ENCODE measurements around the gene SAMD10. TPM values are rescaled to one million over a fixed set of nuclear protein-coding genes. Genes with fewer than 3 reads are reported as not detected.
"Not testable (repeated sequence)": the region's sequence is repeated elsewhere in the genome, so short reads cannot be mapped to it uniquely, and the experiment has no call there.

The SAMD10 gene
- total and polyA plus RNA-seq, 5 donors: 3.3 to 4.9 (median 3.9) TPM

- intact Hi-C loops (cut with DNase I): no loop called here
- Histone ChIP-seq H3K4me1 (ENCODE audit: control insufficient read depth, insufficient read depth, low read length) (peaks cover 6% of the 10 kb centered on the region), H3K27me3 (ENCODE audit: control insufficient read depth, insufficient read depth) (no peaks in the 10 kb centered on the region)
Observed at GRCh38 chr20:63982937-63983336, 3.5 kb upstream of the SAMD10 start.

GRCh38 chr20:63980806-63981728, 1.6 kb upstream of the SAMD10 start, which contains the start of gene PRPF6:
TSS of gene PRPF6 (plus strand) at chr20:63981132. CDS start at chr20:63981246, 114 bp downstream.
- intact Hi-C loops (cut with DNase I): no loop called here
- Histone ChIP-seq H3K27me3 (ENCODE audit: control insufficient read depth, insufficient read depth) (no peaks in the 10 kb centered on the region), H3K4me1 (ENCODE audit: control insufficient read depth, insufficient read depth, low read length) (peaks cover 6% of the 10 kb centered on the region), H3K27ac (ENCODE audit: low read length) (peak within 1 kb of the TSS; percentile 67), H3K9me3 (ENCODE audit: control insufficient read depth, low read length) (no peaks in the 10 kb centered on the region), H3K4me3 (ENCODE audit: low read length) (peak within 1 kb of the TSS; percentile 74)
- peak; percentile 96 to 98 (median 98) for DNase-seq
- 1% methylated on average over 75 of the region's 75 CpGs for WGBS
- peak; percentile 92 to 93 for ATAC-seq

More at GRCh38 chr20:63982937-63983336, 3.5 kb upstream of the SAMD10 start:
- WGBS: 88% methylated on average over 14 of the region's 14 CpGs
- ATAC-seq (no peak), DNase-seq (no peak)
- H3K4me3 ChIP-seq (ENCODE audit: low read length): no peak overlapping the region
- H3K9me3 ChIP-seq (ENCODE audit: control insufficient read depth, low read length): no peaks in the 10 kb centered on the region
- no peak overlapping the region for H3K27ac ChIP-seq (ENCODE audit: low read length)

GRCh38 chr20:63980317-63980805, 919 bp upstream of the SAMD10 start:
- Histone ChIP-seq H3K27me3 (ENCODE audit: control insufficient read depth, insufficient read depth) (no peaks in the 10 kb centered on the region), H3K27ac (ENCODE audit: low read length) (peak overlapping the region; percentile 67), H3K4me1 (ENCODE audit: control insufficient read depth, insufficient read depth, low read length) (peaks cover 6% of the 10 kb centered on the region), H3K4me3 (ENCODE audit: low read length) (no peak overlapping the region), H3K9me3 (ENCODE audit: control insufficient read depth, low read length) (no peaks in the 10 kb centered on the region)
- 72% methylated on average over 15 of the region's 15 CpGs for WGBS
- DNase-seq: peak in 1 of 3 donors; percentile 19
- intact Hi-C loops (cut with DNase I): no loop called here
- ATAC-seq: peak; percentile 50 to 51

GRCh38 chr20:63979229-63979556, 249 bp downstream of the SAMD10 start:
- no peak for ATAC-seq
- intact Hi-C loops (cut with DNase I): loop anchor here in 3 of 4 donors (10.0 kb wide), 5 partner anchors 74 to 444 kb away; partner anchors contain the start of genes DNAJC5 (in 1 of the 3), PTK6 (in 1 of the 3), RTEL1 (in 1 of the 3) and STMN3 (in 1 of the 3)
- Histone ChIP-seq H3K9me3 (ENCODE audit: control insufficient read depth, low read length) (no peaks in the 10 kb centered on the region), H3K4me1 (ENCODE audit: control insufficient read depth, insufficient read depth, low read length) (peaks cover 6% of the 10 kb centered on the region), H3K27me3 (ENCODE audit: control insufficient read depth, insufficient read depth) (no peaks in the 10 kb centered on the region), H3K27ac (ENCODE audit: low read length) (no peak overlapping the region), H3K4me3 (ENCODE audit: low read length) (peak overlapping the region; percentile 42)
- DNase-seq: peak in 1 of 3 donors; percentile 60
- WGBS: under 1% methylated on average over 47 of the region's 47 CpGs

- Histone ChIP-seq H3K9me3 (ENCODE audit: control insufficient read depth, low read length) (no peaks in the 10 kb centered on the region), H3K4me1 (ENCODE audit: control insufficient read depth, insufficient read depth, low read length) (peaks cover 7% of the 10 kb centered on the region), H3K27me3 (ENCODE audit: control insufficient read depth, insufficient read depth) (no peaks in the 10 kb centered on the region), H3K27ac (ENCODE audit: low read length) (no peak overlapping the region), H3K4me3 (ENCODE audit: low read length) (peak overlapping the region; percentile 42)
- ATAC-seq (peak; percentile 27 to 33), DNase-seq (peak; percentile 71 to 88 (median 87))
- intact Hi-C loops (cut with DNase I): loop anchor here in 3 of 4 donors (10.0 kb wide), 5 partner anchors 74 to 444 kb away; partner anchors contain the start of genes DNAJC5 (in 1 of the 3), PTK6 (in 1 of the 3), RTEL1 (in 1 of the 3) and STMN3 (in 1 of the 3)
- WGBS: 10% methylated on average over 52 of the region's 52 CpGs
Observed at GRCh38 chr20:63978319-63979228, 868 bp downstream of the SAMD10 start.

GRCh38 chr20:63977739-63978276, 1.6 kb downstream of the SAMD10 start:
- intact Hi-C loops (cut with DNase I): loop anchor here in 3 of 4 donors (10.0 kb wide), 5 partner anchors 73 to 443 kb away; partner anchors contain the start of genes DNAJC5 (in 1 of the 3), PTK6 (in 1 of the 3), RTEL1 (in 1 of the 3) and STMN3 (in 1 of the 3)

GRCh38 chr20:63976980-63977738, 2.3 kb downstream of the SAMD10 start:
- intact Hi-C loops (cut with DNase I): loop anchor here in 3 of 4 donors (10.0 kb wide), 5 partner anchors 72 to 442 kb away; partner anchors contain the start of genes DNAJC5 (in 1 of the 3), PTK6 (in 1 of the 3), RTEL1 (in 1 of the 3) and STMN3 (in 1 of the 3)
- DNase-seq: peak in 2 of 3 donors; percentile 60
- H3K4me3 ChIP-seq (ENCODE audit: low read length): no peak overlapping the region
- H3K27me3 ChIP-seq (ENCODE audit: control insufficient read depth, insufficient read depth): no peaks in the 10 kb centered on the region
- H3K27ac ChIP-seq (ENCODE audit: low read length): no peak overlapping the region
- peaks cover 9% of the 10 kb centered on the region for H3K4me1 ChIP-seq (ENCODE audit: control insufficient read depth, insufficient read depth, low read length)
- WGBS: 88% methylated on average over 18 of the region's 18 CpGs
- no peaks in the 10 kb centered on the region for H3K9me3 ChIP-seq (ENCODE audit: control insufficient read depth, low read length)
- ATAC-seq: no peak

More at GRCh38 chr20:63977739-63978276, 1.6 kb downstream of the SAMD10 start:
- H3K9me3 ChIP-seq (ENCODE audit: control insufficient read depth, low read length): no peaks in the 10 kb centered on the region
- peaks cover 9% of the 10 kb centered on the region for H3K4me1 ChIP-seq (ENCODE audit: control insufficient read depth, insufficient read depth, low read length)
- ATAC-seq (no peak), DNase-seq (no peak)
- WGBS: 63% methylated on average over 16 of the region's 16 CpGs
- no peak overlapping the region for H3K27ac ChIP-seq (ENCODE audit: low read length)
- no peaks in the 10 kb centered on the region for H3K27me3 ChIP-seq (ENCODE audit: control insufficient read depth, insufficient read depth)
- H3K4me3 ChIP-seq (ENCODE audit: low read length): no peak overlapping the region

GRCh38 chr20:63976511-63976910, 2.9 kb downstream of the SAMD10 start:
- DNase-seq; ATAC-seq; H3K4me1 ChIP-seq (ENCODE audit: control insufficient read depth, insufficient read depth, low read length); H3K27ac ChIP-seq (ENCODE audit: low read length); H3K27me3 ChIP-seq (ENCODE audit: control insufficient read depth, insufficient read depth); H3K9me3 ChIP-seq (ENCODE audit: control insufficient read depth, low read length); H3K4me3 ChIP-seq (ENCODE audit: low read length): not testable (repeated sequence)
- WGBS: 92% methylated on average over 7 of the region's 7 CpGs
- intact Hi-C loops (cut with DNase I): loop anchor here in 3 of 4 donors (10.0 kb wide), 5 partner anchors 72 to 442 kb away; partner anchors contain the start of genes DNAJC5 (in 1 of the 3), PTK6 (in 1 of the 3), RTEL1 (in 1 of the 3) and STMN3 (in 1 of the 3)

GRCh38 chr20:63974402-63975200, 4.8 kb downstream of the SAMD10 start:
- peaks cover 5% of the 10 kb centered on the region for H3K4me1 ChIP-seq (ENCODE audit: control insufficient read depth, insufficient read depth, low read length)
- DNase-seq (peak in 2 of 3 donors; percentile 58 to 60), ATAC-seq (no peak)
- no peak overlapping the region for H3K4me3 ChIP-seq (ENCODE audit: low read length)
- no peaks in the 10 kb centered on the region for H3K27me3 ChIP-seq (ENCODE audit: control insufficient read depth, insufficient read depth)
- H3K27ac ChIP-seq (ENCODE audit: low read length): no peak overlapping the region
- intact Hi-C loops (cut with DNase I): loop anchor here (2.0 to 10.0 kb wide), 8 partner anchors 70 to 440 kb away; partner anchors contain the start of genes PTK6 (in 2 of the 4), DNAJC5 (in 1 of the 4), RTEL1 (in 1 of the 4) and STMN3 (in 1 of the 4)
- 73% methylated on average over 19 of the region's 19 CpGs for WGBS
- no peaks in the 10 kb centered on the region for H3K9me3 ChIP-seq (ENCODE audit: control insufficient read depth, low read length)

Measured in right cardiac atrium (tissue), 5 donors.